A549 (cell line): ENCODE data around the gene HAND2. TPM values are rescaled to one million over a fixed set of nuclear protein-coding genes. Genes with fewer than 3 reads are reported as not detected.

Experiments used
- ATAC-seq, 2 experiments: fragments of 200-7000 bp in 1 of 2; fragments of >200 bp in 1 of 2; cut with Nextera tagmentation in 1 of 2; cut with Tn5 transposase in 1 of 2; 3 replicates each; pipeline versions ENCODE4 v1.8.0 to v1.9.1; 2018 to 2020; ENCODE audit warnings: mild to moderate bottlenecking in 1 of 2, moderate library complexity in 1 of 2
- CTCF ChIA-PET: fragments of 300-600 bp; sonication (Branson Sonifier 250); formaldehyde crosslinking; extraction: SDS; loops from one replicate; lab custom pipeline; 2021; ENCODE audit warnings: antibody characterized with exemption, inconsistent platforms; lab: Yijun Ruan, JAX
- POLR2A ChIA-PET: fragments of 350-600 bp; formaldehyde crosslinking; extraction: SDS; loops from one replicate; lab custom pipeline; 2021; ENCODE audit warnings: antibody characterized with exemption, inconsistent platforms; lab: Yijun Ruan, JAX
- DNase-seq, 2 experiments: peaks; one replicate each; pipeline versions ENCODE4 v3.0.0 to v3.0.0-alpha.2; 2011 to 2016; ENCODE audit warnings: low read depth in 1 of 2, low spot score in 1 of 2
- FAIRE-seq: peaks from 2 replicates; lab custom pipeline; 2011; peaks lifted over from hg19 to GRCh38; lab: Jason Lieb, UNC
- H3K27ac ChIP-seq, 2 experiments: fragments of >200 bp; sonication (Bioruptor Twin); formaldehyde crosslinking; 3 replicates each; pipeline ENCODE4 v1.5.1; 2016 to 2017
- H3K4me1 ChIP-seq: fragments of >200 bp; sonication (Bioruptor Twin); formaldehyde crosslinking; 3 replicates; pipeline ENCODE4 v1.6.1; 2016
- H3K4me2 ChIP-seq: fragments of >200 bp; sonication (Bioruptor Twin); formaldehyde crosslinking; 3 replicates; pipeline ENCODE4 v1.6.1; 2016
- H3K4me3 ChIP-seq: fragments of >200 bp; sonication (Bioruptor Twin); formaldehyde crosslinking; 3 replicates; pipeline ENCODE4 v1.5.1; 2016
- H3K9me3 ChIP-seq: fragments of >200 bp; sonication (Bioruptor Twin); formaldehyde crosslinking; 3 replicates; pipeline ENCODE4 v1.6.1; 2016
- CBX2 ChIP-seq: fragments of 200-600 bp; sonication (generic); IDR thresholded peaks from 2 replicates; pipeline ENCODE4 v1.6.1; 2016; ENCODE audit warnings: low read depth, mild to moderate bottlenecking, borderline replicate concordance
- EP300 ChIP-seq, 2 experiments: fragments of >200 bp; sonication (Bioruptor Twin); formaldehyde crosslinking; IDR thresholded peaks; 2 replicates in 1 of 2; 3 replicates in 1 of 2; pipeline ENCODE4 v1.6.1; 2016 to 2017
- FOSL2 ChIP-seq, 2 experiments: fragments of 450-650 bp in 1 of 2; fragments of >200 bp in 1 of 2; sonication (Bioruptor Twin) in 1 of 2; formaldehyde crosslinking; IDR thresholded peaks; 2 replicates each; pipeline versions ENCODE4 v1.5.0 to v1.6.1; 2016 to 2020; ENCODE audit warnings: mild to moderate bottlenecking in 1 of 2, moderate library complexity in 1 of 2
- FOXS1 ChIP-seq: fragments of 250-450 bp; sonication (Bioruptor Pico); IDR thresholded peaks from 2 replicates; pipeline ENCODE4 v1.5.0; 2020; ENCODE audit warnings: mild to moderate bottlenecking, moderate library complexity
- HEYL ChIP-seq: fragments of 250-450 bp; sonication (Bioruptor Pico); IDR thresholded peaks from 2 replicates; pipeline ENCODE4 v1.8.0; 2021; ENCODE audit warnings: mild to moderate bottlenecking, moderate library complexity
- HOXB5 ChIP-seq: fragments of 250-450 bp; sonication (Bioruptor Pico); IDR thresholded peaks from 2 replicates; pipeline ENCODE4 v1.5.0; 2020; ENCODE audit warnings: mild to moderate bottlenecking, moderate library complexity
- KDM5A ChIP-seq: fragments of 200-600 bp; sonication (generic); IDR thresholded peaks from 2 replicates; pipeline ENCODE4 v1.6.1; 2016; ENCODE audit warnings: antibody characterized with exemption, mild to moderate bottlenecking
- MAFK ChIP-seq: fragments of 450-650 bp; IDR thresholded peaks from 2 replicates; pipeline ENCODE4 v1.6.1; 2014; ENCODE audit not compliant: partially characterized antibody
- MYC ChIP-seq: IDR thresholded peaks from 2 replicates; pipeline ENCODE4 v1.6.1; 2012; ENCODE audit warnings: mild to moderate bottlenecking, inconsistent platforms, low read length, improper control_type of control experiment, borderline replicate concordance
- PHF8 ChIP-seq: fragments of 200-600 bp; sonication (generic); IDR thresholded peaks from 2 replicates; pipeline ENCODE4 v1.6.1; 2016; ENCODE audit warnings: low read depth, mild to moderate bottlenecking, antibody characterized with exemption, moderate library complexity, borderline replicate concordance
- RARB ChIP-seq: fragments of 250-450 bp; sonication (Bioruptor Pico); IDR thresholded peaks from 2 replicates; pipeline ENCODE4 v1.8.0; 2021; ENCODE audit warnings: mild to moderate bottlenecking, moderate library complexity
- RFX5 ChIP-seq: fragments of 450-650 bp; IDR thresholded peaks from 2 replicates; pipeline ENCODE4 v1.7.1; 2014; ENCODE audit warnings: antibody characterized with exemption, mild to moderate bottlenecking, moderate library complexity
- SMC3 ChIP-seq: fragments of >200 bp; sonication (Bioruptor Twin); formaldehyde crosslinking; IDR thresholded peaks from 3 replicates; pipeline ENCODE4 v1.6.1; 2018; ENCODE audit warnings: inconsistent platforms
- SREBF2 ChIP-seq: fragments of 450-650 bp; IDR thresholded peaks from 2 replicates; pipeline ENCODE4 v1.6.1; 2014; ENCODE audit warnings: mild to moderate bottlenecking, moderate library complexity
- ZFP36 ChIP-seq: fragments of 450-650 bp; IDR thresholded peaks from 2 replicates; pipeline ENCODE4 v1.6.1; 2014; ENCODE audit warnings: borderline replicate concordance; ENCODE audit not compliant: partially characterized antibody
- ZNF302 ChIP-seq: fragments of 250-450 bp; sonication (Bioruptor Pico); IDR thresholded peaks from 2 replicates; pipeline ENCODE4 v1.9.0; 2021; ENCODE audit warnings: inconsistent platforms, mild to moderate bottlenecking, moderate library complexity
- WGBS: methylation state at CpG from one replicate; pipeline ENCODE4 v1.1.6; 2017; ENCODE audit errors: missing lambda C conversion rate; 5-methylcytosine and 5-hydroxymethylcytosine counted together
- polyA plus RNA-seq, 4 experiments: library from polyadenylated mRNA; depleted of rRNA in 3 of 4; stranded (reverse); fragments of >200 nt; fragmentation: RNase III in 1 of 4; extraction: RNeasy Plus Mini Kit Qiagen cat#74134 plus additional on column Dnase treatment in 1 of 4; gene quantifications; 2 replicates in 3 of 4; 3 replicates in 1 of 4; pipeline ENCODE4 v1.2.3, GENCODE V29; 2011 to 2017
- TF ChIP-seq, protein P1 (sequence below): fragments of >200 bp; sonication (Bioruptor Twin); formaldehyde crosslinking; IDR thresholded peaks from 2 replicates; pipeline ENCODE4 v1.6.1; 2016
- TF ChIP-seq, protein P2 (sequence below): fragments of 250-450 bp; sonication (Bioruptor Pico); IDR thresholded peaks from 2 replicates; pipeline ENCODE4 v1.5.0; 2021; ENCODE audit warnings: mild to moderate bottlenecking, moderate library complexity, borderline replicate concordance
- TF ChIP-seq, protein P3 (sequence below): fragments of 200-600 bp; sonication (generic); IDR thresholded peaks from 2 replicates; pipeline ENCODE4 v1.6.1; 2016; ENCODE audit warnings: antibody characterized with exemption, mild to moderate bottlenecking, moderate library complexity
- TF ChIP-seq, protein P4 (sequence below): IDR thresholded peaks from 2 replicates; pipeline ENCODE4 v1.6.1; 2012
- TF ChIP-seq, protein P5 (sequence below): fragments of >200 bp; sonication (Bioruptor Twin); formaldehyde crosslinking; IDR thresholded peaks from 3 replicates; pipeline ENCODE4 v1.6.1; 2016
- TF ChIP-seq, protein P6 (sequence below): fragments of 150-350 bp; IDR thresholded peaks from 2 replicates; pipeline ENCODE4 v1.6.1; 2014; ENCODE audit warnings: low read depth, mild to moderate bottlenecking, low read length

The HAND2 gene
- polyA plus RNA-seq, 2 of the 4 experiments (the other 2 are of a cell fraction) = 0.44 to 0.63 TPM

- no peak for ATAC-seq
- TF ChIP-seq EP300 (IDR thresholded peaks at IDR 0.05) (no peak), SREBF2 (no peak), CBX2 (no peak), KDM5A (no peak), SMC3 (no peak), PHF8 (no peak), ZNF302 (no peak), FOSL2 (IDR thresholded peaks at IDR 0.05) (no peak), FOSL2 (CRISPR knock-in tag; IDR thresholded peaks at IDR 0.05) (no peak), ZFP36 (no peak), RFX5 (no peak)
- TF ChIP-seq, protein P1, sequence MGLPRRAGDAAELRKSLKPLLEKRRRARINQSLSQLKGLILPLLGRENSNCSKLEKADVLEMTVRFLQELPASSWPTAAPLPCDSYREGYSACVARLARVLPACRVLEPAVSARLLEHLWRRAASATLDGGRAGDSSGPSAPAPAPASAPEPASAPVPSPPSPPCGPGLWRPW = no peak
- TF ChIP-seq, protein P2, sequence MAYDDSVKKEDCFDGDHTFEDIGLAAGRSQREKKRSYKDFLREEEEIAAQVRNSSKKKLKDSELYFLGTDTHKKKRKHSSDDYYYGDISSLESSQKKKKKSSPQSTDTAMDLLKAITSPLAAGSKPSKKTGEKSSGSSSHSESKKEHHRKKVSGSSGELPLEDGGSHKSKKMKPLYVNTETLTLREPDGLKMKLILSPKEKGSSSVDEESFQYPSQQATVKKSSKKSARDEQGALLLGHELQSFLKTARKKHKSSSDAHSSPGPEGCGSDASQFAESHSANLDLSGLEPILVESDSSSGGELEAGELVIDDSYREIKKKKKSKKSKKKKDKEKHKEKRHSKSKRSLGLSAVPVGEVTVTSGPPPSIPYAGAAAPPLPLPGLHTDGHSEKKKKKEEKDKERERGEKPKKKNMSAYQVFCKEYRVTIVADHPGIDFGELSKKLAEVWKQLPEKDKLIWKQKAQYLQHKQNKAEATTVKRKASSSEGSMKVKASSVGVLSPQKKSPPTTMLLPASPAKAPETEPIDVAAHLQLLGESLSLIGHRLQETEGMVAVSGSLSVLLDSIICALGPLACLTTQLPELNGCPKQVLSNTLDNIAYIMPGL = no peak
- TF ChIP-seq, protein P3, sequence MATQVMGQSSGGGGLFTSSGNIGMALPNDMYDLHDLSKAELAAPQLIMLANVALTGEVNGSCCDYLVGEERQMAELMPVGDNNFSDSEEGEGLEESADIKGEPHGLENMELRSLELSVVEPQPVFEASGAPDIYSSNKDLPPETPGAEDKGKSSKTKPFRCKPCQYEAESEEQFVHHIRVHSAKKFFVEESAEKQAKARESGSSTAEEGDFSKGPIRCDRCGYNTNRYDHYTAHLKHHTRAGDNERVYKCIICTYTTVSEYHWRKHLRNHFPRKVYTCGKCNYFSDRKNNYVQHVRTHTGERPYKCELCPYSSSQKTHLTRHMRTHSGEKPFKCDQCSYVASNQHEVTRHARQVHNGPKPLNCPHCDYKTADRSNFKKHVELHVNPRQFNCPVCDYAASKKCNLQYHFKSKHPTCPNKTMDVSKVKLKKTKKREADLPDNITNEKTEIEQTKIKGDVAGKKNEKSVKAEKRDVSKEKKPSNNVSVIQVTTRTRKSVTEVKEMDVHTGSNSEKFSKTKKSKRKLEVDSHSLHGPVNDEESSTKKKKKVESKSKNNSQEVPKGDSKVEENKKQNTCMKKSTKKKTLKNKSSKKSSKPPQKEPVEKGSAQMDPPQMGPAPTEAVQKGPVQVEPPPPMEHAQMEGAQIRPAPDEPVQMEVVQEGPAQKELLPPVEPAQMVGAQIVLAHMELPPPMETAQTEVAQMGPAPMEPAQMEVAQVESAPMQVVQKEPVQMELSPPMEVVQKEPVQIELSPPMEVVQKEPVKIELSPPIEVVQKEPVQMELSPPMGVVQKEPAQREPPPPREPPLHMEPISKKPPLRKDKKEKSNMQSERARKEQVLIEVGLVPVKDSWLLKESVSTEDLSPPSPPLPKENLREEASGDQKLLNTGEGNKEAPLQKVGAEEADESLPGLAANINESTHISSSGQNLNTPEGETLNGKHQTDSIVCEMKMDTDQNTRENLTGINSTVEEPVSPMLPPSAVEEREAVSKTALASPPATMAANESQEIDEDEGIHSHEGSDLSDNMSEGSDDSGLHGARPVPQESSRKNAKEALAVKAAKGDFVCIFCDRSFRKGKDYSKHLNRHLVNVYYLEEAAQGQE = no peak
- TF ChIP-seq, protein P4, sequence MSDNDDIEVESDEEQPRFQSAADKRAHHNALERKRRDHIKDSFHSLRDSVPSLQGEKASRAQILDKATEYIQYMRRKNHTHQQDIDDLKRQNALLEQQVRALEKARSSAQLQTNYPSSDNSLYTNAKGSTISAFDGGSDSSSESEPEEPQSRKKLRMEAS = no peak
- TF ChIP-seq, protein P5, sequence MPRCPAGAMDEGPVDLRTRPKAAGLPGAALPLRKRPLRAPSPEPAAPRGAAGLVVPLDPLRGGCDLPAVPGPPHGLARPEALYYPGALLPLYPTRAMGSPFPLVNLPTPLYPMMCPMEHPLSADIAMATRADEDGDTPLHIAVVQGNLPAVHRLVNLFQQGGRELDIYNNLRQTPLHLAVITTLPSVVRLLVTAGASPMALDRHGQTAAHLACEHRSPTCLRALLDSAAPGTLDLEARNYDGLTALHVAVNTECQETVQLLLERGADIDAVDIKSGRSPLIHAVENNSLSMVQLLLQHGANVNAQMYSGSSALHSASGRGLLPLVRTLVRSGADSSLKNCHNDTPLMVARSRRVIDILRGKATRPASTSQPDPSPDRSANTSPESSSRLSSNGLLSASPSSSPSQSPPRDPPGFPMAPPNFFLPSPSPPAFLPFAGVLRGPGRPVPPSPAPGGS = no peak
- no peak overlapping the region for H3K4me2 ChIP-seq
- H3K4me1 ChIP-seq = no peaks in the 10 kb centered on the region
- FAIRE-seq = no peak
- no peaks in the 10 kb centered on the region for H3K9me3 ChIP-seq
- CTCF ChIA-PET = interaction anchor here (1.3 kb wide), 1 partner anchor 12 kb away, joined by 4 read pairs; no protein-coding TSS in a partner anchor
- WGBS = 89% methylated on average over 25 of the region's 25 CpGs
- POLR2A ChIA-PET = no interaction called here
- no peak for DNase-seq
- no peak overlapping the region for H3K27ac ChIP-seq
- no peak overlapping the region for H3K4me3 ChIP-seq
Measured at GRCh38 chr4:173524218-173525117, 5.6 kb downstream of the HAND2 start.

GRCh38 chr4:173522951-173523395 lies 7.1 kb downstream of the HAND2 start:
- FAIRE-seq (no peak), DNase-seq (no peak), ATAC-seq (no peak)
- 88% methylated on average over 11 of the region's 21 CpGs for WGBS
- no peaks in the 10 kb centered on the region for H3K4me1 ChIP-seq
- ChIA-PET POLR2A (no interaction called here), CTCF (interaction anchor here (1.3 kb wide), 1 partner anchor 13 kb away, joined by 4 read pairs; no protein-coding TSS in a partner anchor)
- no peak overlapping the region for H3K4me3 ChIP-seq
- no peak overlapping the region for H3K27ac ChIP-seq
- H3K9me3 ChIP-seq = no peaks in the 10 kb centered on the region
- H3K4me2 ChIP-seq = no peak overlapping the region
- no peak for TF ChIP-seq RARB (CRISPR knock-in tag)
- no peak for TF ChIP-seq FOXS1
- TF ChIP-seq, protein P5 = no peak
- TF ChIP-seq, protein P6, sequence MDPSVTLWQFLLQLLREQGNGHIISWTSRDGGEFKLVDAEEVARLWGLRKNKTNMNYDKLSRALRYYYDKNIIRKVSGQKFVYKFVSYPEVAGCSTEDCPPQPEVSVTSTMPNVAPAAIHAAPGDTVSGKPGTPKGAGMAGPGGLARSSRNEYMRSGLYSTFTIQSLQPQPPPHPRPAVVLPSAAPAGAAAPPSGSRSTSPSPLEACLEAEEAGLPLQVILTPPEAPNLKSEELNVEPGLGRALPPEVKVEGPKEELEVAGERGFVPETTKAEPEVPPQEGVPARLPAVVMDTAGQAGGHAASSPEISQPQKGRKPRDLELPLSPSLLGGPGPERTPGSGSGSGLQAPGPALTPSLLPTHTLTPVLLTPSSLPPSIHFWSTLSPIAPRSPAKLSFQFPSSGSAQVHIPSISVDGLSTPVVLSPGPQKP = no peak
- no peak for TF ChIP-seq PHF8
- no peak for TF ChIP-seq ZNF302
- no peak for TF ChIP-seq KDM5A
- no peak for TF ChIP-seq HEYL (CRISPR knock-in tag)
- no peak for TF ChIP-seq MYC
- TF ChIP-seq ZFP36 = no peak
- no peak for TF ChIP-seq MAFK
- no peak for TF ChIP-seq EP300 (IDR thresholded peaks at IDR 0.05)
- TF ChIP-seq HOXB5 (CRISPR knock-in tag) = no peak
- TF ChIP-seq, all 56 proteins: peak for 0
